Stimulated activated CD8-positive, alpha-beta memory T cell treated with anti-CD3 and anti-CD28 coated beads, Interleukin-12 subunit alpha, Interleukin-12 subunit beta, amount 100 ng/mL, for 24 hours (primary cell): ENCODE results near the gene SPG7.

Experiments
- DNase-seq: peaks from one replicate; pipeline ENCODE4 v3.0.0-alpha.2; 2020; ENCODE audit errors: extremely low read depth

Gene SPG7

DNA sequence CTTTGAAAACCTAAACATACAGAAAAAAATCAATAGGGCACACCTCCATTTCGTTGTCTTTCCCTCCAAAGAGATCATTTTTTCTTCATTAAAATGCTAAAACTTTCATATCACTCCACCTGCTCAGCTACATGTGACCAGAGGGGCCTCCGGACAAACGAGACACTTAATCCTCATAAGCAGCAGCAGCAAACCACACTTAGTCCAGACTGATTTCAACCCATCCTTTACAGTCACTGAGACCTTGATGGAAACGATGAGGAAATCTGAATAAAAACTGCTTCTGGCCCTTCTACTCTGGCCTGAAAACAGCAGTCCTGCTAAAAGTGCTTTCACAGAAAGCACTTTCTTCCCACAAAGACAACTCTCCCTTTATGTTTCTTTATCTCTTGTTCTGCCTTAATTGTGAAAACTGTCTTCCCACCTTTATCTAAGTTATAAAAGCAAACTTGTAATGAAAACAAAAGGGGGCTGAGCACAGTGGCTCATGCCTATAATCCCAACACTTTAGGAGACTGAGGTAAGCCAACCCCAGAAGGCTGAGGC lies 22.4 kb upstream of the SPG7 start:
- no peak for DNase-seq

DNA sequence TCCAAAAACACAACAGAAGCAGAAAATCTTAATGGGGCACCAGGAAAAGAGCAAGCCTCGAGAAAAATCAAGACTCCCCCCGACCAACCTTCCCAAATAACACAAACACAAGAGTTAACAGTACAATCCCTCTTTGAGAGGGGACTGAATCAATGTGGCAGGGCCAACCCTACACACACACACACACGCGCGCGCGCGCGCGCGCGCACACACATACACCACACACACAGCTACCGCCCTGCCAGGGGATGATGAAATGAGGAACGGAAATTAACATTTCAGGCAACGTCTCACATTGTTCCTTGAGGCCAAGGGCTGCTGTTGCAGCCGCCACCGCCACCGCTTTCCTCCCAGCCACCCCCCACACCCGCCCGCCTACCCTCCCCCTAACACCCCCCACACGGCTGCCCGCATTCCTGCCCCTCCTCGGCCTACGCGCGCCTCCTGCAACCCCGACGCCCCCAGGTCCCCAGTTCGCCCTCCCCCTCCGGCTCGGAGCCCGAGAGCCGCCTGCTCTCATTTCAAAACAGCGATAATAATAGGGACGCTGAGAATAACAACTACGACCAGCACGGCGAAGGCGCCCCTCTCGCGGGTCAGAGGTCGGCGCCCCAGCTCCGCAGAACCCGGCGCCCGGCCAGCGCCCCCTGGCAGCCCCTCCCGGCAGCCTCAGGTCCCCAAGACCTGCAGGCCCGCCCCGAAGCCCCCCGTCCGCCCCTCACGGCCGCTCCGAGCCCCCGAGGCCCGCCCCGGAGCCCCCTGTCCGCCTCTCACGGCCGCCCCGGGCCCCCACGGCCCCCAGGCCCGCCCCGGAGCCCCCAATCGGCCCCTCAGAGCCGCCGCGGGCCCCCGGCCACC lies 18.9 kb upstream of the SPG7 start:
- DNase-seq = peak; percentile 58

DNA sequence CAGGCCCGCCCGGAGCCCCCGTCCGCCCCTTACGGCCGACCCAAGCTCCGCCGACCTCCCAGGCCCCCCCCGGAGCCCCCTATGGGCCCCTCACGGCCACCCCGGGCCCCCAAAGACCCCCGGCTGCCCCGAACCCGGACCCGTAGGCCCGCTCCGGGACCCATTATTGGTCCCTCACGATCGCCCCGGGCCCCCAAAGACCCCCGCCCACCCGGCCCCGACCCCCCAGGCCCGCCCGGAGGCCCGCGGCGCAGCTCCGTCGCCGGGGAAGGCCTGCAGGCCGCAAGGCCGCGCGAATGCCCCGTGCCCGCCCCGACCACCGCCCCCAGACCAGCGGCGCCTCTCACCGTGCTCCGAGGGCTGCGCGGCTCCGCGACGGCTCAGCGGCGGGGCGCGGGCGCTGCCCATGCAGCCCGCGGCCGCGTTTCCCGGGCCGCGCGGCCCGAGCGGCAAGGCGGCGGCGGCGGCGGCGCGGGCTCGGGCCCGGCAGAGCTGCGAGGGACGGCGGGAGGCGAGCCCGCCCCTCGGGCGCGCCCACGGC lies 18.2 kb upstream of the SPG7 start:
- DNase-seq = no peak

DNA sequence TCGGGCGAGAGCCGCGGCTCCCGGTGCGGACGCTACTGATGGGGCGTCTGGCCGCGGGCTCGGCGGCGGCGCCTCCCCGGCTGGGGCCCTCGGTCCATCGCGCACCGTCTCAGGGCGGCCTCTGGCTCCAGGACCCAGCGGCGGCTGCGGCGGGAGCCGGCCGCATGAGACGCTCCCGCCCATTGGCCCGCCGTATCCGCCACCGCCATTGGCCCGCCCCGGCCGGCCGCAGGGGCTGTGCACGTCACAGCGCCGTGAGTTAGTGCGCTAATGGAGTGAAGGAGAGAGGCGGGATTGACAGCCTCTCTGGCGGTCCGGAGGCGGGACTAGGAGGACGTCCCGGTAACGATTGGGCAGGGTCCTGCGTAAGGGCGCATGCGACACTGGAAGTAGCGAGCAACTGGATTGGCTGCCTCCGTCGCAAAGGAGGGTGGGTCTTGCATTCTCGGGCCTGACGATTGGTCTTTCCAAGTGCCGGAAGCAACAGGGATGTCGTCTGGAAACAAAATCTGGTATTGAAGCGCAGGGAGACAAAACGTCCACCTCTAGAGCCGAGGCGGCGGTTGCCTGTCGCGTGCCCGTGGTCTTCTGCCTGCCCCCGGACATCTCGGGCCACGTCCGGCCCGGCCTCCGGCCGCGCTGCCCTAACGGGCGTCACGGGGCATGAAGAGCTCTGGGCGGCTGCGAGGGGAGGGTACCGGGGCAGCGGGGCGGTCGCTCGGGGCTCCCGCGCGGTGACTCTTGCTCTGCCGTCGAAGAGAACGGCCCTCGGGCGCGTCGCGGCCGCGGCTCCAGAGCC lies 17.6 kb upstream of the SPG7 start, which contains the start of gene ANKRD11:
ANKRD11 (minus strand) TSS at position 123 of the 799 bp plus-strand sequence. CDS start 173,542 bp downstream, outside the sequence.
- peak; percentile 96 for DNase-seq

DNA sequence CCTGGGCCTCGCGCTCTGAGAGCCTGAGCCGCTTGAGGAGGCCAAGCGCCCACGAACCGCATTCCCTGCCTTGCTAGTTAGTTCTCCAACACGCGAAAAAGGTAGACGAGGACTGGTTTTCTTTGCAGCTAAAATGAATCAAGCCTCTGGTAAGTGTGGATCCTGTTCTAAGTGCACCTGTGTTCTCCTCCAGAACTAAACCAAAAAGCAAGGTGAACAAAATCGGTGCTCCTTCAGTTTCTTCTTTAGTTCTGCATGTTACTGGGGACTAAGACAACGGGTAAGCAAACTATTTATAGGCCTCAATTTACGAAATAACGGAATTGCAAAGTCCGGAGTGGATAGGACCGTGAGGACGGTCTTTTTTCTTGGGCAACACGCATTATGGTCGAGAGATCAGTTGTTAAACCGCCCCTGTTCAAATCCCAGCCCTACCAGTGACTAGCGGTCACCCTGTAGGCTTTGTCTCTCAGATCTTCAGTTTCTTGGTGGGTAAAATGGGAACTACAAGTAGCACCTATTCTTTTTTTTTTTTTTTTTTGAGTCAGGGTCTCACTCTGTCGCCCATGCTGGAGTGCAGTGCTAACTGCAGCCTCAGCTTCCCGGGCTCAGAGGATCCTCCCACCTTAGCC lies 16.8 kb upstream of the SPG7 start:
- DNase-seq = no peak

DNA sequence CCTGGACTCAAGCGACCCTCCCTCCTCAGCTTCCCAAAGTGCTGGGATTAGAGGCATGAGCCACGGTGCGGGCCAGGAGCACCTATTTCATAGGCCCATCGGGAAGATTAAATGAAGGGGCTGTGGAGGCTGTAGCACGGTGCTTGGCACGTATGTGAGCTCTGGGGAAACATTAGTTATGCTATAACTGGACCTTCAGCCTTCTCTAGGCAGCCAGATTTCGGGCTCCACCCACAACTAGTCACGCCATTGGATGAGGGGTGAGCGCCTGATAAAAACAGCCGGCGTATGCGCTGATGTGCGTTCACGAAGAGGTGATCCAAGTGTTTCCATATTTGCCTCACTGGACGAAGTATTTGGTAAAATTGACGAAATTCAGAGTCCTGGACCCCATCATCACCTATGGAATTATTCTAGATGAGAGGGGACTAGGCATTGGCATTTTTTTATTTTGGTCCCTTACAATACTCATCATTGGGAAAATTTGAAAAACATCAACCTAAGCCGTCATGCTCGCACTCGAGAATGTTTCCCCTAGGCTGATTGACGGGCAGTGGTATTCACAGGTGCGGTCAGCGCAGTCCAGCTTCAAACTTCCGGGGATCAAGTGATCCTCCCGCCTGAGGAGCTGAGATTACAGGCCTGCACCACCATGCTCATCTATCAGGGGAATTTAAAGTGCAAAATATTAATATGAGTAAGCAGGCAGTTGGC lies 16.1 kb upstream of the SPG7 start:
- no peak for DNase-seq

DNA sequence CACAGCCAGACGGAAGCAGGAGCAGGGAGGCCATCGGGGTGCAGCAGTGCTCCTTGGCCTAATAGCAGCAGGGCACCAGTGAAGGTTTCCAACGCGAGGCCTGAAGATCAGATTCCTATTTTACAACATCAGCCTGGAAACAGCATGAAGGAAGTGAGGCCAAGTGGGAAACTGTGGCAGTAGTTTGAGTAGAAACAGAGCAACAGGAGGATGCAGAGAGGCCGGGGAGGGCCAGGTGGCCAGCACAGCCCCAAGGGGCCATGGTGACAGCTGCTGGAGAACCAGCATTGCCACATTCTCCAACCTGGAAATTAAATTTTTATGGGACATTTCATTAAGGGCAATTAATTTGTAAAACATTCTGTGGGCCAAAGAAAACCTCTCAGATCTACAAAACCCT lies 14.4 kb upstream of the SPG7 start:
- no peak for DNase-seq

DNA sequence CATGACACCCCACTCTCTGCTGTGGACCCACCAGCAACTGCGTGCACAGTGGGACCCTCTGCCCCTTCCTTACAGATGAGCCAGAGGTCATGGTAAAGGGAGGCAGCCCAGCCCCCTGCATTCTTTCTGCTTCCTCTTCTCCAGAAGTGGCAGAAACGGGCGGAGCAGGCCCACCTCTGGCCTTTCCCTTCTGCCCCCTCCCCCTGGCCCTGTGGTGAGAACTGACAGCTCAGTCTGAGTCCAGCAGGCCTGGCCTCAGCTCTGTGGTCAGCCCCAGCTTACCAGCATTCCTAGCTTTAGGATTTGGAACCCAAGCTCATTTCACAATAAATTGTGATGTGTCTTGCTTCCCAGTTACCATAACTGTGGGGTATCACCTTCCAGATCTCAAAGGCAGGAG lies 13.1 kb upstream of the SPG7 start:
- no peak for DNase-seq

DNA sequence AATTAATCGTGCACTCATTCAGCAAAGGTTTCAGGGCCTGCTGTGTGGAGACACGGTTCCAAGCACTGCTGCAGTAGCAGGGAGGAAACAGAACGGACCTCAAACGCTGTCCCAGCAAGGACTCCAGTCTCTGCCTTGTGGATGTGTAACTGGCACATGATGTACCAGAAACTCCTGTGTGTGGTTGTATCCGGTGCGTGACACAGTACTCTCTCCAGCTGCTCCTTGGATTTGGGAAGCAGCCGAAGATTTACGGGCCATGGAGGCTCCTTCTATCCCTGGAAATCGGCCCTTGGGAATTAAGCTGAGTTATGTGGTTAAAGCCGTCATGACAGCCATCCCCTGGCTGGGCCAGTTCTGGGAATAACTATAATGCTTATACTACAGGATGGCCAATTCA lies 9.4 kb upstream of the SPG7 start:
- DNase-seq = no peak

DNA sequence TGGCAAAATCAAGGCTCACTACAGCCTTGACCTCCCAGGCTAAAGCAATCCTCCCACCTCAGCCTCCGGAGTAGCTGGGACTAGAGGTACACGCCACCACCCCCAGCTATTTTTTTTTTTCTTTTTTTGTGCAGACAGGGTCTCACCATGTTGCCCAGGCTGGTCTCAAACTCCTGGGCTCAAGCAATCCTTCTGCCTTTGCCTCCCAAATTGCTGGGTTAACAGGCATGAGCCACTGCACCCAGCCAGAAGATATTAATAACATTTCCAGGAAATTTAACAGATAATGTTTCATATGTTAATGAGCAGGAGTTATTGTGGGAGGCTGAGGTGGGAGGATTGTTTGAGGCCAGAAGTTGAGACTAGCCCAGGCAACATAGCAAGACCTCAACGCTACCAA lies 8.4 kb upstream of the SPG7 start:
- DNase-seq = no peak

DNA sequence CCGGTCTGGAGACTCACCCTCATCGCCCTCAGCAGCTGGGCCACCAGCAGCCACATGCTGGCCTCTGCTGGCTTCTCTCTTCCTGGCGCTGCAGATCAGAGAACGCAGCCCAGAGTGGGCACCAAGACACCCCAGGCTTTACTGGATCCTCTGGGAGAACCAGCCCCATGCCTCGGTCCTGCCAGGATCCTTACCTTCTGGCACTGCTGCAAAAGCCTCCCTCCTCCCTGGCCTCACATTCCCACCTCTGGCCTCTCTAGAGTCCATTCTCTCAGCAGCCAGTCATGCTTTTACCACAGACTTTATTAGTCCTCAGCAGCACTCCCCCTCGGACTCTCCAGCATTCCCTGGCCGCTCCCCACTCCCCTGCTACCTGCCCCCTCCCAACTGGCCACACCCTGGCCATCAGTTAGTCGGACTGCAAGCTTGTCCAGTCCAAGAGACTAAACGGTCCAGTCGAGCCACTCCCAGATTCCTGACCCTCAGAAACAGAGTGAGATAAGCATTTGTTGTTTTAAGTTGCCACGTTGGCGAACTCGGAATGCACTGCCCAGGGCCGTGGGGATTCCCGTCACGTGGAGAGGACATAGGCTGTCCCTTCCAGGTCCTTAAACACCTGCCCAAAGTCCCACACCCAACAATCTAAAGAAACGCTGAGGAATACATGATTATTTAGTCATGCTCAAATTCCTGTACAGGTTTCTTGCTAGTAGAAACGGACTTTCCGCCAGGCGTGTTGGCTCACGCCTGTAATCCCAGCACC lies 5.9 kb upstream of the SPG7 start:
- DNase-seq = no peak

DNA sequence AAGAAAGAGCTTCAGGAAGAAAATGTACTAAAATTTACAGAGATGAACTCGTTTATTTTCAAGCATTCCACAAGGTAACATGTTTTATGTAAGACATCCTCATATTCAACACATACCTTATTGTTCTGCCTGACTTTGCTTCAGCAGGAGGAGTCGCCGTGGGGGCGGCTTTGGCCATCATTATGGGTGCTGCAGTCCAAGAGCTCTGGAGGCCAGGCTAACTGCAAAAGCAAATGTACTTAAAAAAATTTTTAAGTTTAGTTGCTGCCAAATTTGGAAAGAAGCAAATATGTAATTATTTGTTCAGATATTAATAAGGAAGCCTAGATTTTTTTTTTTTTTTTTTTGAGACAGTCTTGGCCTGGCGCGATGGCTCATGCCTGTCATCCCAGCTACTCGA lies 4.1 kb upstream of the SPG7 start:
- no peak for DNase-seq

DNA sequence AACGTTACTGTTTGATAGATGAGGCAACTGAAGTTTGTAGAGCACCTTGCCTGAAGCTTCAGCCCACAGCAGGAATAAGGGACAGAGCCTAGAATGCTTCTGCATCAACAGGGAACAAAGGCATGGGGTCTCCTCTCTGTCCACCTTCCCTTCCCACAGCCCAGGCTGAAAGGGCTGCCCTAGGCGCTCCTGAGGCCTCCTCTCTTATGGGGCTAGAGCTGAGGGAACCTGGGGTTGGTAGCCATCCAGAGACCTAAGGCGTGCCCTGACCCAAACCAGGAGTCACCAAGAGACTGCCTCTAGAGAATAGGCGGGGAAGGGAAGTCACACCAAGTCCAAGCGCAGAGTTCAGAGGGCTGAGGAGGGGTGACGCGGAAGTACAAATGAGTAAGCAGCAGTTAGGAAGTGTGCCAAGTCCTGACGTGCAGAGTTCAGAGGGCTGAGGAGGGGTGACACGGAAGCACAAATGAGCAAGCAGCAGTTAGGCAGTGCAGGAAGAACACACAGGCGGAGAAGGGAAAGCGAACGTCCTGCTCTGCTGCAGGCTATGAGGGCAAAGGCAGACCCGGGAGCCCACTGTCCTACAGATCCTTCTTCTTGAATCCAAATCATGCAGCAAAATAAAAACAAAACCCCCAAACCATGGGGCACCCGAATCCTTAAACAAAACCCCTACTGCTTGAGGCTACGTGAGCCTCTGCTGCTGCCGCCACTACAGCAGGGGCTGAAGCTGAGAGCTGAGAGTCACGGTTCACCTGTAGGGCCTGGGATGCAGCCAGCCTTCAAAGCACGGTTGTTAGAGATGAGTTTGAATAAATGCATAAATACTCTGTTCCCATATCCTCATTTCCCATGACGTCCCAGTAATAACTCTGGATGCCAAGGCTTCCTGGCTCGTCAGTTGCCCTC lies 2.7 kb upstream of the SPG7 start:
- peak; percentile 66 for DNase-seq

DNA sequence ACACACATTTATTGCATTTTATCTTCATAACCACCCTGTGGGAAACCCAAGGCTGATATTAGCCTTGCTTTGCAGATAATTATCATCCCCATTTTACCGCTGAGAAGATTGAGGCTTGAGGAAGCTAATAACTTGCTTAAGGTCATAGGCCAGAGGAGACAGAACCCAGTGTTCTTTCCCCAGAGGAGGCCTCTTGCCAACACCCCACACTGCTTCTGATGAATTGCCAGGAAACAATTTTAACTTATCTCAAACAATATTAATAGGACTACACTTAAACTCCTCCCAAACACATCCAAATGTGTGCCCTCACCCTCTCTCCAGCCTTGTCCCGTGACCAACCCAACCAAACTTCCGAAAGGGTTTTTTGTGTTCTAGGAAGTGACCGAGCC lies 2.1 kb upstream of the SPG7 start:
- DNase-seq = no peak

DNA sequence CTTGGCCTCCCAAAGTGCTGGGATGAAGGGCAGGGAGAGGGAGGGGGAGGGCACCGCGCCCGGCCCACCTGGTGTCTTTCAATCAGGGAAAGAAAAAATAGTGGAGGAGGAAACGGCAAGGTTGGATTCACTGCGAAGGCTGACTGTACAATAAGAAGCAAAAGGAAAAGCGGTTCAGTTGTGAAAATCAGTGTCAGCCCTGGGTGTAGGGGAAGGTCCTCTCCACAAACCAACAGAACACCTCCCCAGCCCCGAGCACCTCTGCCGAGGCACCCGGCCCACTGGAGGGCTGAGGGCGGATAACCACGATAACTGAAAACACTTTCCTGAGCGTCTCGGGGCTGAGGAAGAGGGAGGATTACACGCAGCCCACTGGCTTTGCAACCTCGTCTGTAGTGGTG lies 1.4 kb upstream of the SPG7 start:
- no peak for DNase-seq

DNA sequence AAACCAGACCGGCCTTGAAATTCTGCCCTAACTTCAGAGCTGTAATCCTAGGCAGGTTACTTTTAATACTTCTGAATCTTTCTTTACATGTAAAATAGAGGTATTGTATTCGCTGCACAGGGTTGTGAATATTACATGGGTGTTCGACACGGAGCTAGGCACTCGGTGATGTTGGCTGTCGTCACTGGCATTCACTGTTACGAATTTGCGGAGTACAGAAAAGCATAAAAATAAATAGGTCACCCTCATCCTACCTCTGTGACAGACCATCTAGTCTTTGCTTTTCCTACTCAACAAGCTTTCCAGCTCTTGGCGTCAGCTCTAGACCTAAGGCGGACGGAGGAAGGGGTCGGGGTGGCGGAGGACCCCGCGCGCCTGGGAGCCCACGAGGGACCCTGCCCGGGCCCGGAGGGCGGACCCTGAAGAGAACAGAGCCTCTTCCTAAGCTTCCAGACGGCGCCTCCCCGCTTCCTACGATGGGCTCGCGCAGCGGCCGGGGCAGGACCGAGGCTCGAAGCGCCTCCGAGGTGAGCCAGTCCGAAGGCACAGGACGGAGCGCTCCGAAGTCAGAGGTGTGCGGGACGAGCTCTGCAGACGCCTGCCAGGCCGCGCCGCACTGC lies 879 bp upstream of the SPG7 start:
- no peak for DNase-seq

DNA sequence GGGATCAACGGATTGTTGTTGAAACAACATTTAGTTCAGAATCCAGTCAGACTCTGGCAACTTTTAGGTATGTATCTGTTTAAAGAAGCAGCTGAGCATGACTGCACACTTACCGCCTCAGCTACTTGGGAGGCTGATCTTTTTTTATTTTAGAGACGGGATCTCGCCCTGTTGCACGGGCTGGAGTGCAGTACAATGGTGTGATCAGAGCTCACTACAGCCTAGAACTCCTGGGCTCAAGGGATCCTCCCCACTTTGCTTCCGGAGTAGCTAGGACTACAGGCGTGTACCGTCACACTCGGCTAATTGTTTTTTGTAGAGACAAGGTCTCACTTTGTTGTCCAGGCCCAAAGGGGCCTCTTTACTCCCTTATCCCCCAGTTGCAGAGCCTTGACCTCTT lies 2.3 kb downstream of the SPG7 start:
- DNase-seq = no peak

DNA sequence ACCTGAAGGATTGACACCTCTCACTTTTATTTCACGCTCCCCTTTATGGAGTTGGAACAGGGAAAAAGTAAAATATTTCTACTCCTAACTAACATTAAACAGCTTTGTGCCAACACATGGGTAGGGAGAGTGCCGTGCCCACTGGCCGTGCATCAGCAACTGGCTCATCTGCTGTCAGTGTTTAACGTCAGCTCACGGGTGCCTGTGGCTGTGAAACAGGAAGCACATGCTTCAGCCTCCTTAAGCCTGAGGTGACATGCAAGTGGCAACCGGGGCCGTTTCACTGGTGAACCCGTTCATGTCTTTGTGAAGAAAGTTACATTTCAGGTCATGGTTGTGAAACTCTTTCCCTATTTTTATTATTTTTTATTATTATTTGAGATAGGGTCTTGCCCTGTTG lies 3.2 kb downstream of the SPG7 start:
- DNase-seq = no peak

DNA sequence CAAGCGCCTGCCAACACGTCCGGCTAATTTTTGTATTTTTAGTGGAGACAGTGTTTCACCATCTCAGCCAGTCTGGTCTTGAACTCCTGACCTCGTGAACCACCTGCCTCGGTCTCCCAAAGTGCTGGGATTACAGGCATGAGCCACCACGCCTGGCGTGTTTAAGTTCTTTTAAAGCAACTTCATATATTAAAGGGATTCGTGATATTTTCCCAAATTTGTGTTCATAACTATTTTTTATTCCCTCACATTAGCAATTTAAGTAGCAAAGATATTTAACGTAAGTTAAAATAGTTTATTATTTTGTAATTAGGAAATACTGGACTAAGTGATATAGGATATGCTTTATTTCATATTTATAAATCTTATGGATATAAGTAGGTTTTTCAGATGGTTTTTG lies 4.2 kb downstream of the SPG7 start:
- no peak for DNase-seq
